Endothelial cell of umbilical vein (primary cell): ENCODE measurements around the gene IQCN.

Experiments
- EZH2 ChIP-seq: IDR thresholded peaks from 2 replicates; pipeline ENCODE4 v1.6.1; 2012; ENCODE audit warnings: borderline replicate concordance, low read depth, mild to moderate bottlenecking, moderate library complexity, low read length, inconsistent platforms; ENCODE audit not compliant: severe bottlenecking
- FOS ChIP-seq: IDR thresholded peaks from 2 replicates; pipeline ENCODE4 v1.6.1; 2011; ENCODE audit warnings: mild to moderate bottlenecking, low read length, moderate library complexity, borderline replicate concordance; ENCODE audit not compliant: insufficient read depth
- GATA2 ChIP-seq: IDR thresholded peaks from 2 replicates; pipeline ENCODE4 v1.7.0; 2011; ENCODE audit warnings: low read depth, mild to moderate bottlenecking, moderate library complexity, mixed read lengths, low read length; ENCODE audit not compliant: insufficient read length, insufficient read depth
- MYC ChIP-seq: IDR thresholded peaks from one replicate; pipeline ENCODE4 v1.6.1; 2011; ENCODE audit warnings: mild to moderate bottlenecking, low read depth, low read length
- POLR2A ChIP-seq: IDR thresholded peaks from 2 replicates; pipeline ENCODE4 v1.6.1; 2012; ENCODE audit warnings: low read depth, mild to moderate bottlenecking, control low read depth, low read length
- POLR2AphosphoS5 ChIP-seq: IDR thresholded peaks from 2 replicates; pipeline ENCODE4 v1.6.1; 2012; ENCODE audit warnings: low read depth, mild to moderate bottlenecking, control low read depth, low read length, moderate library complexity; ENCODE audit not compliant: insufficient read depth
- TF ChIP-seq, protein P1 (sequence below), 2 donors: IDR thresholded peaks; 1 replicate in 1 of 2; 2 replicates in 1 of 2; pipeline ENCODE4 v1.5.1; 2011; ENCODE audit warnings: low read length in 2 of 2, mild to moderate bottlenecking in 2 of 2, moderate library complexity in 2 of 2, control low read depth in 1 of 2, inconsistent platforms in 1 of 2, low read depth in 1 of 2; ENCODE audit not compliant: insufficient read depth in 1 of 2; ENCODE audit errors: extremely low read depth in 1 of 2
- TF ChIP-seq, protein P2 (sequence below): IDR thresholded peaks from 2 replicates; pipeline ENCODE4 v1.6.1; 2011; ENCODE audit not compliant: insufficient read depth, insufficient read length

- TF ChIP-seq, protein P1, sequence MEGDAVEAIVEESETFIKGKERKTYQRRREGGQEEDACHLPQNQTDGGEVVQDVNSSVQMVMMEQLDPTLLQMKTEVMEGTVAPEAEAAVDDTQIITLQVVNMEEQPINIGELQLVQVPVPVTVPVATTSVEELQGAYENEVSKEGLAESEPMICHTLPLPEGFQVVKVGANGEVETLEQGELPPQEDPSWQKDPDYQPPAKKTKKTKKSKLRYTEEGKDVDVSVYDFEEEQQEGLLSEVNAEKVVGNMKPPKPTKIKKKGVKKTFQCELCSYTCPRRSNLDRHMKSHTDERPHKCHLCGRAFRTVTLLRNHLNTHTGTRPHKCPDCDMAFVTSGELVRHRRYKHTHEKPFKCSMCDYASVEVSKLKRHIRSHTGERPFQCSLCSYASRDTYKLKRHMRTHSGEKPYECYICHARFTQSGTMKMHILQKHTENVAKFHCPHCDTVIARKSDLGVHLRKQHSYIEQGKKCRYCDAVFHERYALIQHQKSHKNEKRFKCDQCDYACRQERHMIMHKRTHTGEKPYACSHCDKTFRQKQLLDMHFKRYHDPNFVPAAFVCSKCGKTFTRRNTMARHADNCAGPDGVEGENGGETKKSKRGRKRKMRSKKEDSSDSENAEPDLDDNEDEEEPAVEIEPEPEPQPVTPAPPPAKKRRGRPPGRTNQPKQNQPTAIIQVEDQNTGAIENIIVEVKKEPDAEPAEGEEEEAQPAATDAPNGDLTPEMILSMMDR (IDR thresholded peaks at IDR 0.05; ENCODE audit: extremely low read depth in 1 of 2, insufficient read depth in 1 of 2, low read depth in 1 of 2, low read length in 2 of 2) = no peak
- TF ChIP-seq POLR2A (no peak), EZH2 (no peak), FOS (no peak), GATA2 (no peak), POLR2AphosphoS5 (no peak), MYC (no peak)
- TF ChIP-seq, protein P2, sequence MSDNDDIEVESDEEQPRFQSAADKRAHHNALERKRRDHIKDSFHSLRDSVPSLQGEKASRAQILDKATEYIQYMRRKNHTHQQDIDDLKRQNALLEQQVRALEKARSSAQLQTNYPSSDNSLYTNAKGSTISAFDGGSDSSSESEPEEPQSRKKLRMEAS = no peak
Observed at GRCh38 chr19:18308948-18309325, 34.7 kb upstream of the IQCN start.
